Panc1 (cell line): ENCODE data around the gene SYT12.
"Not testable (repeated sequence)": the region's sequence is repeated elsewhere in the genome, so short reads cannot be mapped to it uniquely, and the experiment has no call there.

Source experiments
- CTCF ChIP-seq: fragments of 450-650 bp; IDR thresholded peaks from 2 replicates; pipeline ENCODE4 v1.5.1; 2017; ENCODE audit warnings: mild to moderate bottlenecking
- POLR2AphosphoS5 ChIP-seq: IDR thresholded peaks from 2 replicates; pipeline ENCODE4 v1.6.1; 2012; ENCODE audit warnings: mild to moderate bottlenecking, low read depth, low read length, moderate library complexity
- REST ChIP-seq, 2 experiments: IDR thresholded peaks; 2 replicates each; pipeline ENCODE4 v1.6.1; 2011 to 2012; ENCODE audit warnings: low read depth in 2 of 2, control low read depth in 1 of 2, low read length in 1 of 2, mild to moderate bottlenecking in 1 of 2, moderate library complexity in 1 of 2; ENCODE audit not compliant: insufficient read depth in 1 of 2
- SIN3A ChIP-seq: IDR thresholded peaks from 2 replicates; pipeline ENCODE4 v1.6.1; 2012; ENCODE audit warnings: low read depth, mild to moderate bottlenecking, low read length, moderate library complexity, borderline replicate concordance; ENCODE audit not compliant: insufficient read depth

GRCh38 chr11:66988741-66989140, 34.2 kb upstream of the SYT12 start:
- not testable (repeated sequence) for TF ChIP-seq CTCF; POLR2AphosphoS5; REST (IDR thresholded peaks at IDR 0.05; ENCODE audit: insufficient read depth in 1 of 2, low read depth in 2 of 2, low read length in 1 of 2); SIN3A
